GM18909 (cell line): ENCODE results near the gene HIP1R.

Experiments used
- ATAC-seq: cut with Tn5 transposase; IDR thresholded peaks from one replicate; pipeline ENCODE4 v1.9.1; 2021; ENCODE audit warnings: mild to moderate bottlenecking; ENCODE audit not compliant: unreplicated experiment, poor library complexity

HIP1R gene

DNA sequence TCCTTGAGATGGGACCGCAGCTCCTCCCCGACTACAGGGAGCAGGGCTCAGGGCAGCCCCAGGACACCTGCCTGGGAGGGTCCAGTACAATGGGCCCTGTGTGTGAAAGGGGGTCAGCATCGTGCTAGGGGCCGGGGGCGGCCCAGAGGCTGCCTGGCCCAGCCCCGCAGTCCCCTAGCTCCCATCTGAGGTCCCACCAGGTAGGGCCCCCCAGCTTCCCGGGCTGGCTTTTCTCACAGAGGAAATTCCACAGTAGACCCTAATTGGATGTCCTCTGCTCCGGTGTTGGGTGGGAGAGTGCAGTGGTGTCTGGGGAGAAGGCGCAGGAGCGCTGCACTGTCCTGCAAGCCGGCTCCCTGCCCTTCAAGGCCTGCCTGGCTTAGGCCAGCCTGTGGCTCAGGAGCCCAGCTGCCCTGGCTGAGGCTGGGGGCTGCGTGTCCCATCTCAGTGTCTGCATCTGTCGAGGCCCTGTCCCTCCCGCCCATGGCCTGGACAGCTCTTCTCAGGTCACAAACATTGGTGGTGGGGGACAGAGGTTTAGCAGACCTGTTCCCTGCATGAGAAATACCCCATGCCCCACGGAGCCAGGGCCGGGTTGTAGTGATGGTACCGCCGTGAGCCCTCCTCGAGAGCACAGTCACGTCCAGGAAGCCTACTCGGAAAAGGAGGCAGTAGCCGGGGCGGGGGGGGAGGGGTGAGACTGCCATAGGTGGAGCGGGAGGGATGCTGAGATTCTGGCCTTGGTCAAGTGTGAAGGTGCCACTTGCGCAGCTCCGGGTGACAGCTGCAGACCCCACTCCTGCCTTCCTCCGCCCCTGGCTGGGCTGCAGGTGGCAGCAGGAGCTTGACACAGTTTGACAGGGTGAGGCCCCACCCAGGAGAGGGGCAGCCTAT is 11.6 kb downstream of the HIP1R start:
- no peak for ATAC-seq

DNA sequence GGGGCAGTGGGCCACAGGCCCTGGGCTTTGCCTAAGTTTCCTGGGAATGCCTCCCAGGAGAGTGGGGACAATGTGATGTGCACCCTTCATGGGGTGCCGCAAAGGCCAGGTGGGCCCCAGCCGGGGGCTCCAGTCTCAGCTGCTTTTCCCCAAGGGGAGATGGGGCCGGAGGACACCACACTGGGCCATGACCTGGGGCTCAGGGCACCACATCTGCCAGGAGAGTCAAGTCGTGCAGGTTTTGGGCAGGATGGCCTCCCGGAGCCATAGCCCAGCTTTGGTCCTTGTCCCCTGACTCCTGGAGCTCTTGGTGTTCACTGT is 12.2 kb downstream of the HIP1R start:
- ATAC-seq = no peak

DNA sequence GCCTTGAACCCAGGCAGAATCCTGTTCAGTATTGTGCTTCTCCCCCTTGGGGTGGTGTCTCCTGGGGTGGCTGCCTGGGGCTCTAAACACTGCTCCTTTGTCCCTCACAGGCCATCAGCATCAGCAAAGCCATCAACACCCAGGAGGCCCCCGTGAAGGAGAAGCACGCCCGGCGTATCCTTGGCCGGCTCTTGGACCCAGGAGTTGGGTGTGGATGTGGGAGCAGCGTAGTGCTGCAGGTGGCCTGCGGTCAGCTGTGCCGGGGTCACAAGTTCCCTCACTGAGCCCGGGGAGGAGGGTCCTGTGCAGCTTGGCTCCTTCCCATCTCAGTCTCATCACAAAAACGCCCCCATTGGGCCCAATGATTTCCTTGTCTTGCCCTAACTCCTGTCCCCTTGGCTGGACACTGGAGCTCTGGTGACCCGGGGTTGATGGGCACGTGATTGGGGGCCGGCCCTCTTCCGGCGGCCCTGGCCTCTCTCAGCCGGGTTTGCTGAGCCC is 12.7 kb downstream of the HIP1R start:
- ATAC-seq = no peak

DNA sequence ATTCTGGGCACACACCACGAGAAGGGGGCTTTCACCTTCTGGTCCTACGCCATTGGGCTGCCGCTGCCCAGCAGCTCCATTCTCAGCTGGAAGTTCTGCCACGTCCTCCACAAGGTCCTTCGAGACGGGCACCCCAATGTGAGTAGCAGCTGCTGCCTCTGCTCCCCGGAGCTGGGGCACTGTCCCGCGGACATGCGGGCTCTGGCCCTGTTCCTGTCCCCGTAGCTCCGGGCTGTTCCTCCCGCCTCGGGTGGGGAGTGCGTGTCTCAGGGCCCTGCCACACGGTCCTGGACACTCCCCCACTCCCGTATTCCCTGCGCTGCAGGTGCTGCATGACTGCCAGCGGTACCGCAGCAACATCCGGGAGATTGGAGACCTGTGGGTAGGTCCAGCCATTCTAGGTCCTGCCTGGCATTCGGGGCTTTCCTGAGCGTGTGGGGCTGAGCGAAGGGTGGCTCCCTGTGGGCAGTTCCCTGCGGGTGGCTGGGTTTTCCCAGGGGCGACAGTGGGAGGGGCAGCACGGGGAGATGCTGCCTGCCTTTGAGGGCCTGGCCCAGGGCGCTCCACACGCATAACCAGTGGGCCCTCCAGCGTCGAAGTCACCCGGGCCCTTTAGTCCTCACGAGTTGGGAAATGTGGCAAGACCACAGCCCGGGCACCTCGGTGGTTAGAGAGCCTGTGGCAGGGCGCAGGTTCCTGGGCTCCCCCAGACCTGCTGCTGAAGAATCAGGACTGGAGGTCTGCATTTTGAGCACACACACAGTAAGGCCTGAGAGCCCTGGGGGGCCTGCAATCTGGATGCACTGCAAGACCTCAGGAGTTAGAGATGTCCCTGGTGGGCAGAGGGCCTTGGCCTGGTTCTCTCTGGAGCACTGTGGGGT is 13.5 kb downstream of the HIP1R start:
- no peak for ATAC-seq

DNA sequence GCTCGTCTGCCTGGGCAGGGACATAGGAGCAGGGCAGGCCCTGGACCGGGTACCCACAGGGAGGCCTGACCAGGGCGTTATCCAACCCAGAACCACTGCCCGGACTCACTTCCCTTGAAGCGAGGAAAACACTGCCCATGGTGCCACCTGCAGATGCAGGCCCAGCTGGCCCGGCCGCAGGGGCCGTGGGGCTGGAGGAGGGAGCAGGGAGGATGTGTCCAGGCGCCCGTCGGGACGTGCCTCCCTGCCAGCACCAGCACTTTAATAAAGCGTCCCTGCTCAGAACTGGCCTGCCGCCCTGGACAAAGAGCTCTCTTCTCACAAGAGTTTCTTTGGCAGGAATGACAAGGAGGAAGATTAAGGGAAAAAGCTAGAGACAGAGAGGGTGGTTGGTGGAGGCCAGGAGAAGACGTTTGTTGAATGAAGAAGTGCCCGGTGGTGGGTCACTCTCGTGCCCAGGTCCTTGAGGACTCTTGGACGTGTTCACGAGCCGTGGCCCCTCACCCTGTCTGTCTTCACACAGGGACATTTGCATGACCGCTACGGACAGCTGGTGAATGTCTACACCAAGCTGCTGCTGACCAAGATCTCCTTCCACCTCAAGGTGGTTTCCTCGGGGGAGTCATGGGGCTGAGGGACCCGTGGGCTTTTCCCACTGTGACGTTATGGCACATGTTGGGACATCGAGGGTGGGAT is 14.2 kb downstream of the HIP1R start:
- ATAC-seq = no peak

DNA sequence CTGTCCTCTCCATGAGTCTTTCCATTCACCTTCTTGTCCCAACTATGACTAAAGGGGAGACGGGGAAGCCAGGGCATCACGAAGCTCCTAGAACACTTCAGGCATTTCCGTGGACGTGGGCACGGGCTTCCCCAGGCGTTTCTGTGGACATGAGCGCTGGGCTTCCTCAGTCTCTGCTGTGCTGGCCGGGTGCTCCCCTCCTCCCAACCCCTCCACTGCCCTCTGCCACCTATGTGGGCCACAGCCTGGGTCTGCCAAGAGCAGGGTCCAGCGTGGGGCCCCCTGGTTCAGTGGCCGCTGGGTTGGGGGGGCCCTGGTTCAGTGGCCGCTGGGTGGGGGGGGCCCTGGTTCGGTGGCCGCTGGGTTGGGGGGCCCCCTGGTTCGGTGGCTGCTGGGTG is 14.8 kb downstream of the HIP1R start:
- no peak for ATAC-seq

DNA sequence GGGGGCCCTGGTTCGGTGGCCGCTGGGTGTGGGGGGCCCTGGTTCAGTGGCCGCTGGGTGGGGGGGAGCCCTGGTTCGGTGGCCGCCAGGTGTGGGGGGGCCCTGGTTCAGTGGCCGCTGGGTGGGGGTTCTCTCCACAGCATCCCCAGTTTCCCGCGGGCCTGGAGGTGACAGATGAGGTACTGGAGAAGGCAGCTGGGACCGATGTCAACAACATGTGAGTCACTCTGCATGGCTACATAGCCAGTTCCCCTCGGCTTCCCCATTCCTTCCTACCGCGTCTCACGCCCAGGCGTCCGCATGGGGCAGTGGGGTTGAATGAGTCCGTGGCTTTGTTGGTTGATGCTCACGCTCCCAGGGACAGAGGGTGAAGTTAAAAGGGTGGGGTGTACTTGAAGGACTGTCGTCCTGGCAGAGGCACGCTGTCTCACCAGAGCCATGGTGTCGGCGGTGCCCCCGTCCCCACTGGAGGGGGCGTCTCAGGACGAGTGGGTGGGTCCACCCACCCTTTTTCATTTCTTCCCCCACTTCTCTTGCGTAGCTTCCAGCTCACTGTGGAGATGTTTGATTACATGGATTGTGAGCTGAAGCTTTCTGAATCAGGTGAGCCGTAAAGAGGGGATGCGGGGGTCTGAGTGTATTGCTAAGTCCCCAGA is 15.6 kb downstream of the HIP1R start:
- no peak for ATAC-seq

DNA sequence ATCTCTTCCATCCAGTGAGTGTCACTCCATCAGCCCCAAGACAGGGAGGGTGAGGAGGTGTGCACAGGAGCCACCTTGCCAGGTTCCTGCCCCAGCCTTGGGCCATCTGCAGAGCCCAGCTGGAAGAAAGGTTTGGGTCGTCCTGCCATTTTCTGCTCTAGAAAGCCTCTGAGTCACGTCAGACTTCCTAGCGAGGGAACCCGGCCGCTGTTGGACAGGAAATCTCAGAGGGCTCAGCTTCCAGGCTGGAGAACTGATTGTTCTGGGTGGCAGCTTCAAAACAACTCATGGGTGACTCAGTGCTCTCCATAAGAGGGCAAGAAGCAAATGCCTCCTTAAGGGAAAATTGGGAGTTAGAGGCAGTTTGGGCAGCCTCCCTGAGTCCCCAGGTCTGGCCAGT is 16.6 kb downstream of the HIP1R start:
- no peak for ATAC-seq

DNA sequence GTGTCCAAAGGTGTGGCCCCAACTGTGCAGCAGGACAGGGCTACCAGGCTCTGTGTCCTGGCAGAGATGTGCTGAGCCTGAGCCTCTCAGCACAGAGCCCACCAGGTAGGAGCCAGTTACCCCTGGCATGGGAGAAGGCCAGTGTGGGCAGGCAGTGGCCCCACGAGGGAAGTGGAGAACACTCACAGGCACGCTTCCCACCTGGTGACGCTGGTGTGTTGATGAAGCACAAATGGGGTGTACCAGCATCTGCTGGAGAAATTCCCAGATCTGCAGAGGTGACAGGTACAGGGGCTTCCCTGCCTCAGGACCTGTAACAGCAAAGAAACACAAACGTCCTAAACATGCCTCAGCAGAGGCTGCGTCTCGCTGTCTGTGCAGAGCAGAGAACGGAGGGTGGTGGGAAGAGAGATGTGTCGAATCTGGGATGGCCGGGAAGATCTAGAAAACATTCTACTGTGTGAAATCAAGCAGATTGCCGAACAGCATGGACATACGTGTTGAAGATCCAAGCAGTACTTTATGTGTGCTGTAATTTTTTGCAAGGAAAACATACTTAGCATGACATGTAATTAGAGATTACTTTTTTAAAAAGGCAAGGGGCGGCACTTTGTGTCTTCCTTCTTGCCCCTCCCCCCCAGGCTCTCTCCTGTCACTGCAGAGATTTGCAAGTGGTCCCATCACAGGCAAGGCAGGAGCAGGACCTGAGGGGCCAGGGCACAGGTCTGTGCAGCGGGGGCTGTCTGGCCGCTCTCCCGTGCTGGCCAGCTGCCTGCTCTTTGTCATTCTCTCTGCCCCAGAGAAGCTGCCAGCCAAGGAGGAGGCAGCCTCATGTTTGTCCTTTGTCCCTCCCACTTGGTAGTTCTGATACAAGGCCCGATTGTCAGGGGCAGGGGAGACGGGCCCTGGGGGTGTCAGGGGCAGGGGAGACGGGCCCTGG is 17.3 kb downstream of the HIP1R start:
- no peak for ATAC-seq

DNA sequence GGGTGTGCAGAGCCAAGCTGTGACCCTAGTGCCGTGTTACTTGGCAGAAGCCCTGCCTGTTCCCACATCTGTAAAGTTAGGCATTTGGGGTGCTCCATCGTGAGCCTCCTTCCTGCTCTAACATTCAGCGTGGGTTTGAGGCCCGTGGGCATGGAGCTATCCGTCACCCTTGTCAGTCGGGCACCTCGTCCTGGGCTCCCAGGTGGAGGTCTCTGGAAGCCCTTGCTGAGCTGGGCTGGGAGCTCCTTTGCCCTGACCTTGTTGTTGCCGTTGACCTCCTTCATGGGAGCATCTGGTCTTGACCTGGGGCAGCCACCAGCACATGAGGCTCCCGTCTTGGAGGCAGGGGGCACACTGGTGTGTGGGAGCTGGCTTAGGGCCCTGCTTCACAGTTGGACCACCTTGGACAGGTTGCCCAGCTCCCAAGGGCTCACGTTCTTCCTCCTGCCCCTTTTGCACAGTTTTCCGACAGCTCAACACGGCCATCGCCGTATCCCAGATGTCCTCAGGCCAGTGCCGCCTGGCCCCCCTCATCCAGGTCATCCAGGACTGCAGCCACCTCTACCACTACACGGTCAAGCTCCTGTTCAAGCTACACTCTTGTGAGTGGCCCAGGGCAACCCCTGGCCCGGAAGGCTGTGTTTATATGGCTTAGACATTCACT is 18.5 kb downstream of the HIP1R start:
- no peak for ATAC-seq

DNA sequence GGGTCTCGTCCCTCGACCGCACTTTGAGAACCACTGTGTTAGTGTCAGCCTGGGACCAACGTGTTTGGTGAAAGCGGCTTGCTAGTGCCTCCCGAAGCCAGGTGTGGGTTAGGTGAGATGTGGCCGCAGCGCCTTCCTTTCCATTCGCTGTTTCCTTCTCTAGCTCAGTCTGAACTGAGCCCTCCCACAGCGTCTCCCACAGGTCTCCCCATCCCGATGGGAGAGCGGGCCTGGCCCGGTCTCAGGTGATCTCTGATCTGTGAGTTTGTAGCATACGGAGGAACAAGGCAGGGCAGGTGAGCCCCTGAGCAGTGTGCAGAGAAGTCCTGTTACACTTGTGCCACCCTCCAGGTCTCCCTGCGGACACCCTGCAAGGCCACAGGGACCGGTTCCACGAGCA is 19.3 kb downstream of the HIP1R start:
- no peak for ATAC-seq

DNA sequence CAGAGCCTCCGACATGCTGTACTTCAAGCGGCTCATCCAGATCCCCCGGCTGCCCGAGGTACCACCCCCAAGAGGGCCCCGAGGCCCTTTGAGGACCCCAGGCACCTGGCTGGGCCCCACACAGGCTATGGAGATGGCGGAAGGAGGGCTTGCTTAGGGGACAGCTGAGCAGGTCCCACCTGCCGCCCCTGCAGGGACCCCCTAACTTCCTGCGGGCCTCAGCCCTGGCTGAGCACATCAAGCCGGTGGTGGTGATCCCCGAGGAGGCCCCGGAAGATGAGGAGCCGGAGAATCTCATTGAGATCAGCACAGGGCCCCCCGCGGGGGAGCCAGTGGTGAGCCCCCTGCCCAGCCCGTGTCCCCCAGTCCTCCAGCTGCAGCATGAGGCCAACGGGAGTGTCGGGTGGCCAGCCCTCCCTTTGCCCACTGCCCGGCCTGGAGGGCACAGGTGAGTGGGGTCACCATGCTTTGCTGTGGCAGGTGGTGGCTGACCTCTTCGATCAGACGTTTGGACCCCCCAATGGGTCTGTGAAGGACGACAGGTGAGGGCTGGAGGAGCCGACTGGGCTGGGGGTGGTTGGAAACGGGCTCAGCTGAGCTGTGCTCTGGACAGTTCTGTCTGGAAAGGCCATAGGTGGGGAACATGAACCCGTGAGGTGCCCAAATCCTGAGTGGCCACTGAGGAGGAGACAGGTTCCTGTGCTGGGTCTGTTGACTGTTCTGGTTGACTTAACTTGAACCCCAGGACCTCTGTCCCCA is 20.0 kb downstream of the HIP1R start:
- ATAC-seq = no peak

DNA sequence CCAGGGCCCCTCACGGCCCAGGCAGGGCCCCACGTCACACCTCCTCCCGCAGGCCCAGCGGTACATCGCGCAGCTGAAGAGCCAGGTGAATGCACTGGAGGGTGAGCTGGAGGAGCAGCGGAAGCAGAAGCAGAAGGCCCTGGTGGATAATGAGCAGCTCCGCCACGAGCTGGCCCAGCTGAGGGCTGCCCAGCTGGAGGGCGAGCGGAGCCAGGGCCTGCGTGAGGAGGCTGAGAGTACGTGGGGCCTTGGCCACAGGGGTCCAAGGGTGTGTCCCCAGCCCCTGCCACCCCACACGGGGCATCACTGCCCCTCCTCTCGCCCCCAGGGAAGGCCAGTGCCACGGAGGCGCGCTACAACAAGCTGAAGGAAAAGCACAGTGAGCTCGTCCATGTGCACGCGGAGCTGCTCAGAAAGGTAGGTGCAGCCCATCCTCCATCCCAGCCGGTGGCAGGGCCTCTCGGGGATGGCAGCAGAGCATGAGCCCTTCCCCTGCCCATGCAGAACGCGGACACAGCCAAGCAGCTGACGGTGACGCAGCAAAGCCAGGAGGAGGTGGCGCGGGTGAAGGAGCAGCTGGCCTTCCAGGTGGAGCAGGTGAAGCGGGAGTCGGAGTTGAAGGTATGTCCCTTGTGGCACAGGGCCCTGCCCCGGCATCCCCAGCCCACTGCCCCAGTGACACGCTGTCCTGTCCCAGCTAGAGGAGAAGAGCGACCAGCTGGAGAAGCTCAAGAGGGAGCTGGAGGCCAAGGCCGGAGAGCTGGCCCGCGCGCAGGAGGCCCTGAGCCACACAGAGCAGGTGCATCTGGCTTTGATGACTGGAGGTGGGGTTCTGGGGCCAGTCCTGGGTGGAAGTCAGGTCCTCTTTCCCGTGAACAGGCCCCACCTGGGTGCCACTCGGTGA is 20.9 kb downstream of the HIP1R start:
- no peak for ATAC-seq

DNA sequence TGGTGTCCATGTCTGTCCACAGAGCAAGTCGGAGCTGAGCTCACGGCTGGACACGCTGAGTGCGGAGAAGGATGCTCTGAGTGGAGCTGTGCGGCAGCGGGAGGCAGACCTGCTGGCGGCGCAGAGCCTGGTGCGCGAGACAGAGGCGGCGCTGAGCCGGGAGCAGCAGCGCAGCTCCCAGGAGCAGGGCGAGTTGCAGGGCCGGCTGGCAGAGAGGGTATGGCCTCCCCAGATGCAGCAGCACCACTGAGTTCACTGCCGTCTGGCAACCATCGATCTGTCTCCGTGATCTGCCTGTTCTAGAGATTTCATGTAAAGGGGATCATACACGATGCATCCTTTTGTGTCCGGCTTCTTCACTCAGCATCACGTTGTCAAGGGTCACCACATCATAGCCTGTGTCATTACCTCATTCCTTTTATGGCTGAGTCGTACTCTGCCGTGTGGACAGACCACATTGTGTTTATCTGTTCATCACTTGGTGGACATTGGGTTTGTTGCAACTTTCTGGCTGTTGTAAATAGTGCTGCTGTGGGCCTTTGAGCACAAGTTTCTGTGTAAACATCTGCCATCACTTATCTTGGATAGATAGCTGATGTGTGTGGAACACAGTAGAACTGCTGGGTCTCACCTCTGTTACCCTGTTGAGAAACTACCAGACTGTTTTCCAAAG is 21.9 kb downstream of the HIP1R start:
- ATAC-seq = no peak

DNA sequence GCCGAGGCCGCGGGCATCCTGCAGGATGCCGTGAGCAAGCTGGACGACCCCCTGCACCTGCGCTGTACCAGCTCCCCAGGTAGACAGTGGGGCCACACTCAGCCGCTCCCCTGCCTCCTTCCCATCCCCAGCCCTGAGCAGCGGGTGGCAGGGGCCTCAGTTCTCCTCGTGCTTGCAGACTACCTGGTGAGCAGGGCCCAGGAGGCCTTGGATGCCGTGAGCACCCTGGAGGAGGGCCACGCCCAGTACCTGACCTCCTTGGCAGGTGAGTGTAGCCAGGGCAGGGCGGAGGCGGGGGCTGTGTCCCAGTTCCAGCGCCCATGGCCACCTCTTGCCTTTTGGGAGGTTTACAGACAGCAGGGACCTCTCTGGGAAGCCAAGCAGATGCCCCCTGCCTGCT is 22.9 kb downstream of the HIP1R start:
- no peak for ATAC-seq

DNA sequence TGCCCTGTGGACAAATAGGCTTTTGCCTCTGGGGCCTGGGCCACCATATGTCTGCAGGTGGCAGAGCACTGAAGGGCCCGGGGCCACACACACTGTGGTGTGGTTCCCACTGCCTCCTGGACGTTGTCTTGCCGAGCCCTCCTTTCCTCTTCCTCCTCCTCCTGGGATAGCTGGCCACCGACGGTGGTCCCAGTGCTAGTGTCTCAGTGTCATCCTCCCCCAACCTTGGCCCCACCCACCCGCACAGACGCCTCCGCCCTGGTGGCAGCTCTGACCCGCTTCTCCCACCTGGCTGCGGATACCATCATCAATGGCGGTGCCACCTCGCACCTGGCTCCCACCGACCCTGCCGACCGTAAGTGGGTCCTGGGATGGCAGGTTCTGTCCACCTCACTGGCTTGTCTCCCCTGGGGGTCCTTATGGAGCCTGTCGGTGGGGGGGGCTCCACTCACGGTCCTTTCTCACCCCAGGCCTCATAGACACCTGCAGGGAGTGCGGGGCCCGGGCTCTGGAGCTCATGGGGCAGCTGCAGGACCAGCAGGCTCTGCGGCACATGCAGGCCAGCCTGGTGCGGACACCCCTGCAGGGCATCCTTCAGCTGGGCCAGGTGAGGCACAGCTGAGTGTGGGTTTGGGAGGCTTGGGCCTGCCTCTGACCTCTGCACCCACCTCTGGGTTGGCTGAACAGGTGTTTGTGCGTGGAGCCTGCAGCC is 23.5 kb downstream of the HIP1R start:
- no peak for ATAC-seq
